Fibroblast of villous mesenchyme (primary cell): ENCODE results near the gene TELO2. TPM values are rescaled to one million over a fixed set of nuclear protein-coding genes. Genes with fewer than 3 reads are reported as not detected.

ENCODE experiments used
- DNase-seq: peaks from one replicate; pipeline ENCODE4 v3.0.0-alpha.2; 2010; ENCODE audit warnings: low read depth
- H3K4me3 ChIP-seq: 2 replicates; pipeline ENCODE4 v1.5.1; 2011; ENCODE audit warnings: low read depth, mild to moderate bottlenecking, low read length
- total RNA-seq: library from RNA; depleted of rRNA; stranded (reverse); fragments of >200 nt; gene quantifications from 2 replicates; pipeline ENCODE4 v1.2.3, GENCODE V29; 2012
- TF ChIP-seq, protein P1 (sequence below): IDR thresholded peaks from 2 replicates; pipeline ENCODE4 v1.5.1; 2012; ENCODE audit warnings: low read depth, mild to moderate bottlenecking, low read length; ENCODE audit not compliant: insufficient read depth

TELO2 gene
- total RNA-seq, 1 donor: 21.6 TPM

DNA sequence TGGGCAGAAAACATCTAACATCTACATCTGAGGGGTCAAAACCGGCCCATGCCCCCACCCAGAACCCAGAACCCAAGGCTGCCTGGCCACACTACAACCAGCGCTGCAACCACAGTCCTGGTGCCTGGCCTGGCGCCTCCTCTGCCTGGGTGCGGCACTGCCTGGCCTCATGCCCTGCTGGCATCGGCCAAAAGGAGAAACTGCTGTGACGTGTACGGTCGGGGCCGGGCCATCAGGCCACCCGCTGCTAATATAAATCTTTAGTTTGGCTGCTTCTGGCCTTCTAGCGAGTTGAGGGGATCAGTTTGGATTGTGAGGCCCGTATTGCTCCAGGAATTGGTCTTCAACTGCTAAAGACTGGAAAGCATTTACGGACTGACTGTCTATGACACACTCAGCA, 63.1 kb downstream of the TELO2 start:
- TF ChIP-seq, protein P1, sequence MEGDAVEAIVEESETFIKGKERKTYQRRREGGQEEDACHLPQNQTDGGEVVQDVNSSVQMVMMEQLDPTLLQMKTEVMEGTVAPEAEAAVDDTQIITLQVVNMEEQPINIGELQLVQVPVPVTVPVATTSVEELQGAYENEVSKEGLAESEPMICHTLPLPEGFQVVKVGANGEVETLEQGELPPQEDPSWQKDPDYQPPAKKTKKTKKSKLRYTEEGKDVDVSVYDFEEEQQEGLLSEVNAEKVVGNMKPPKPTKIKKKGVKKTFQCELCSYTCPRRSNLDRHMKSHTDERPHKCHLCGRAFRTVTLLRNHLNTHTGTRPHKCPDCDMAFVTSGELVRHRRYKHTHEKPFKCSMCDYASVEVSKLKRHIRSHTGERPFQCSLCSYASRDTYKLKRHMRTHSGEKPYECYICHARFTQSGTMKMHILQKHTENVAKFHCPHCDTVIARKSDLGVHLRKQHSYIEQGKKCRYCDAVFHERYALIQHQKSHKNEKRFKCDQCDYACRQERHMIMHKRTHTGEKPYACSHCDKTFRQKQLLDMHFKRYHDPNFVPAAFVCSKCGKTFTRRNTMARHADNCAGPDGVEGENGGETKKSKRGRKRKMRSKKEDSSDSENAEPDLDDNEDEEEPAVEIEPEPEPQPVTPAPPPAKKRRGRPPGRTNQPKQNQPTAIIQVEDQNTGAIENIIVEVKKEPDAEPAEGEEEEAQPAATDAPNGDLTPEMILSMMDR: no peak
- no peak for DNase-seq
- no peak overlapping the region for H3K4me3 ChIP-seq

GRCh38 chr16:1557074-1557473, 63.9 kb downstream of the TELO2 start:
- no peak overlapping the region for H3K4me3 ChIP-seq
- DNase-seq: no peak
- TF ChIP-seq, protein P1: no peak

DNA sequence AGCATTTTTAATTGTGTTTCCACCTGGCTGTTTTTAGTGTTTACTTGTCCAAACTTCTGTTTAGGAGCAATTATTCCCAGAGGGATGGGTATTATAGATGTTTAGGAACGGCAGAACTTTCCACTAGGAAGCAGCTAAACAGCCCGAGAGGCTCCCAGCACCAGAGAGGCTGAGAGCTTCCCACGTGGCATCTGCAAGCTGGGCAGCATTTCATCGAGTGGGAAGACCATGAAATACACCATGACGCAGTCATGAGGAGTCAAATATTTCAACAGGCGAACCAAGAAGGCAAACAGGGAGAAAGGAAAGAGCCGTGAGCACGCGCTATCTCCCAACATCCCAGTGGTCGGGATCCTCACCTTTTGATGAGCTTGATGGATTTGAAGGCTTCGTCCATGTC, 64.4 kb downstream of the TELO2 start:
- DNase-seq: no peak
- no peak overlapping the region for H3K4me3 ChIP-seq
- TF ChIP-seq, protein P1: no peak

DNA sequence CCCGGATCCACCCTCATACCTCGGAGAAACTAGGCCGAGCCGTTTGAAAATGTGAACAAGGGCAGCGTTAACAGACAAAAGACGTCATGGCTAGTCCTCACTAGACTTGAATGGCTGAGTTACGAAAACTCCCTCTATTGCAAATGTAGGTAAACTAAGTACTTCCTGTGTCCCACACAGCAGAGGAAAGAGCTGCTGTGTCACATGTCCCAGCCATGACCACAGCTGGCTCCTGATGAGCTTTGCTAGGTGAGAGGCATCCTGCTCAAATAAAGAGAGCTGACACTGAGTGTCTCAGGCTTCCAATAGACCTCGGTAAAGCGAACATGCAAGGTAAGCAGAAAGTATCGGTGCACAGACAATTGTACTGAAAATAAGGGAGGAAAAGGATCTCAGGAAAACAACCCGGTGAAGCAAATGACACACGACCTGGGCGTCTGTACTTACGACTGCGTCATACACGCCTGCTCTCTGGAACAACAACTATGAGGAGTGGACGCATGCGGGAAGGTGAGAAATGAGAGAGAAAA, 66.4 kb downstream of the TELO2 start:
- no peak for DNase-seq
- TF ChIP-seq, protein P1: no peak
- H3K4me3 ChIP-seq: no peak overlapping the region

Other genes starting within 250 kb of the TELO2 start
- gene TPSD1, start 237.3 kb upstream of the TELO2 start, total RNA-seq: not detected in 2 replicates
- gene UBE2I, start 183.7 kb upstream of the TELO2 start, total RNA-seq: 44.9 and 46.4 TPM in 2 replicates
- gene BAIAP3, start 159.7 kb upstream of the TELO2 start, total RNA-seq: under 0.01 and 0.32 TPM in 2 replicates
- gene TSR3, start 141.5 kb upstream of the TELO2 start, total RNA-seq: 42.7 and 55.7 TPM in 2 replicates
- gene GNPTG, start 141.4 kb upstream of the TELO2 start, total RNA-seq: 25.1 and 26.3 TPM in 2 replicates
- 7.1 and 7.8 TPM in 2 replicates for gene UNKL, start 78.7 kb upstream of the TELO2 start, total RNA-seq
- 11.7 and 13.9 TPM in 2 replicates for gene UQCC4, start 72.6 kb upstream of the TELO2 start, total RNA-seq
- gene PERCC1, start 62.3 kb upstream of the TELO2 start, total RNA-seq: not detected in 2 replicates
- under 0.01 TPM in 2 replicates for gene CCDC154, start 48.8 kb upstream of the TELO2 start, total RNA-seq
- gene CLCN7, start 18.3 kb upstream of the TELO2 start, total RNA-seq: 85.1 and 159 TPM in 2 replicates
- 0.32 and 0.43 TPM in 2 replicates for gene PTX4, start 4.4 kb upstream of the TELO2 start, total RNA-seq
- 22.5 and 36.1 TPM in 2 replicates for gene TMEM204, start 40.3 kb downstream of the TELO2 start, total RNA-seq
- 19.6 and 24.6 TPM in 2 replicates for gene IFT140, start 118.7 kb downstream of the TELO2 start, total RNA-seq
- gene CRAMP1, start 119.0 kb downstream of the TELO2 start, total RNA-seq: 10.3 and 10.4 TPM in 2 replicates
- gene JPT2, start 184.9 kb downstream of the TELO2 start, total RNA-seq: 39.3 and 61.7 TPM in 2 replicates
- 37.1 and 61.5 TPM in 2 replicates for gene MAPK8IP3, start 212.8 kb downstream of the TELO2 start, total RNA-seq